Activated T-cell treated with anti-CD3 and anti-CD28 coated beads for 4 hours (primary cell): ENCODE measurements around the gene CEP20.
A peak's percentile ranks its signal among the peaks of the same experiment; 100 is the strongest.
"Not testable (repeated sequence)": the region's sequence is repeated elsewhere in the genome, so short reads cannot be mapped to it uniquely, and the experiment has no call there.

Experiments used
- DNase-seq: peaks from one replicate; pipeline ENCODE4 v3.0.0-alpha.2; 2020

Gene CEP20

GRCh38 chr16:15888072-15888976 is at the start of gene CEP20:
Gene CEP20, minus strand, starts transcription at chr16:15888603. Its CDS starts 18 bp downstream, at chr16:15888585.
- peak; percentile 99 for DNase-seq

GRCh38 chr16:15936809-15937208 is 48.4 kb upstream of the CEP20 start:
- not testable (repeated sequence) for DNase-seq

GRCh38 chr16:15934991-15935390 is 46.6 kb upstream of the CEP20 start:
- DNase-seq, result no peak

- DNase-seq, result no peak
These were observed 45.4 kb upstream of the CEP20 start for GRCh38 chr16:15933781-15934180.

GRCh38 chr16:15932939-15933338 is 44.5 kb upstream of the CEP20 start:
- no peak for DNase-seq

GRCh38 chr16:15928261-15929104 is 40.1 kb upstream of the CEP20 start:
- no peak for DNase-seq

GRCh38 chr16:15925631-15926030 is 37.2 kb upstream of the CEP20 start:
- DNase-seq, result no peak

- DNase-seq, result no peak
These were observed 36.6 kb upstream of the CEP20 start for GRCh38 chr16:15924996-15925395.

GRCh38 chr16:15919331-15919730 is 30.9 kb upstream of the CEP20 start:
- DNase-seq, result no peak

GRCh38 chr16:15918314-15918713 is 29.9 kb upstream of the CEP20 start:
- DNase-seq, result not testable (repeated sequence)

GRCh38 chr16:15916323-15916722 is 27.9 kb upstream of the CEP20 start:
- no peak for DNase-seq

GRCh38 chr16:15915555-15916081 is 27.2 kb upstream of the CEP20 start:
- DNase-seq, result no peak

- no peak for DNase-seq
These were observed 24.8 kb upstream of the CEP20 start for GRCh38 chr16:15913046-15913698.

- DNase-seq, result no peak
These were observed 22.8 kb upstream of the CEP20 start for GRCh38 chr16:15911198-15911597.

- DNase-seq, result no peak
These were observed 19.6 kb upstream of the CEP20 start for GRCh38 chr16:15907863-15908478.

GRCh38 chr16:15906439-15906838 is 18.0 kb upstream of the CEP20 start:
- no peak for DNase-seq

- no peak for DNase-seq
These were observed 15.6 kb upstream of the CEP20 start for GRCh38 chr16:15903960-15904359.

GRCh38 chr16:15900901-15901500 is 12.6 kb upstream of the CEP20 start:
- DNase-seq, result no peak

- no peak for DNase-seq
These were observed 12.0 kb upstream of the CEP20 start for GRCh38 chr16:15900357-15900756.

GRCh38 chr16:15899538-15900100 is 11.2 kb upstream of the CEP20 start:
- DNase-seq, result no peak

GRCh38 chr16:15898654-15899053 is 10.3 kb upstream of the CEP20 start:
- DNase-seq, result no peak

- no peak for DNase-seq
These were observed 9.4 kb upstream of the CEP20 start for GRCh38 chr16:15897834-15898254.
